HG03135 (cell line): ENCODE measurements around the gene PRSS8.
A peak's percentile ranks its signal among the peaks of the same experiment; 100 is the strongest.
"Not testable (repeated sequence)": the region's sequence is repeated elsewhere in the genome, so short reads cannot be mapped to it uniquely, and the experiment has no call there.

Experiments
- ATAC-seq: cut with Tn5 transposase; IDR thresholded peaks from one replicate; pipeline ENCODE4 v1.9.1; 2021; ENCODE audit warnings: mild to moderate bottlenecking, moderate library complexity; ENCODE audit not compliant: unreplicated experiment

Gene PRSS8

GRCh38 chr16:31145398-31145990 is 10.0 kb upstream of the PRSS8 start:
- no peak for ATAC-seq

DNA sequence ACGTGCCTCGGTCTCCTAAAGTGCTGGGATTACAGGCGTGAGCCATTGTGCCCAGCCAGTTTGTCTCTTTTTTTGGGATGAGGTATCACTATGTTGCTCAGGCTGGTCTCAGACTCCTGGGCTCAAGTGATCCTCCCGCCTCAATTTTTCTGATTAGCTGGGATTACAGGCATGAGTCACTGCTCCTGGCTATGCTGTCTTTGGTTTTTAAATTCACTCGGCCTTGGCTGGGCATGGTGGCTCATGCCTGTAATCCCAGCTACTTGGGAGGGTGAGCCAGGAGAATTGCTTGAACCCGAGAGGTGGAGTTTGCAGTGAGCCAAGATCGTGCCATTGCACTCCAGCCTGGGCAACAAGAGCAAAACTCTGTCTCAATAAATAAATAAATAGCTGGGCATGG is 8.9 kb upstream of the PRSS8 start:
- not testable (repeated sequence) for ATAC-seq

DNA sequence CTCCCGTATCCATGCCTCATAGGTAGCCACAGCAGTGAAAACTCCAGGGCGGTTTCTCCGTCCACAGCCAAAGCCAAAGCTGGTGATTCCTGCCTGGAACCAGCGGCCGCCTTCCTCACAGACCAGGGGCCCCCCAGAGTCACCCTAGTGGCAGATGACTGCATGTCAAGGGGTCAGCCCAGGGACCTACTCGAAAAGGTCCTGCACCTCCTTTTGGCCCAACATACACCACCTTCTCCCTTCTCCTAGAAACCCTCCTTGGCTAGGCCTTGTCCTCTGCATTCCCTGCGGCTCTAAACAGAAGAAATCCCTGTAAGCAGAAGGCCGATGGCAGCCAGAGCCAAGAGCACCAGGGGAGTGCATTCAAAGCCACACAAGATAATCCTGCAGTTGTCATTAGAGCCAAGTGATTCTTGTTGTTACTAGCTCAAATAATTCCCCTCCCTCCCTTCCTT is 8.2 kb upstream of the PRSS8 start:
- ATAC-seq: no peak

DNA sequence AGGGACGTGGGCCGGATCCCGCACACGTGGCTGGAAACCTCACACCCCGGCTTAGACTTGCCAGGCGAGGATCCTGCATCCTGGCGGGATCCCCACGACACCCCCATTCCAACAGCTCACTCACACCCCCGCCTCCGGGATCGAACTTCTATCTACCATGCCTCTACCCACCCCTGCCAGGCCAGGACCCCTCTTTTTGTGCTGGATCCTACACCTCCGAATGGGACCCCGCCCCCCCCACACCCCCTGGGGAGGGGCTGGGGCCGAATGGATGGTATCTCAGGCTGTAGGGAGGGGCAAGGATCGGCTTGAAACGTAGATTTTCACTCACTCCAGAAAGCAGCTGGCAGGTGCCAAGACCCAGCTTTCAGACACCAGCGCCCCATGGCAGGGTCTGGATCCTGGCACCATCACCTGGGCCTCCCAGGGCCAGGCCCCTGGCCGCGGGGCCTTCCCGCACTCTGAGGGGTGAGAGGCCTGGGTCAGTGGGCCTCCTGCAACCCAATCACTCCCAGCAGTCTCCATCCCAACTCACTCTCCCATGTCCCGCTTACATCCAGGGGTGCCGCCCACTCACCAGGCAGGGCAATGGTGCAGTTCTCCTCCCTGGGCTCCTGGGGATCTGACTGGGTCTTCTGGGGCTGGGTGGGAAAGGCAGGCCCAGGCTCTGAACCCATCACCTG is 7.6 kb upstream of the PRSS8 start:
- no peak for ATAC-seq

GRCh38 chr16:31142109-31143010 is 6.8 kb upstream of the PRSS8 start:
- peak; percentile 91 for ATAC-seq

DNA sequence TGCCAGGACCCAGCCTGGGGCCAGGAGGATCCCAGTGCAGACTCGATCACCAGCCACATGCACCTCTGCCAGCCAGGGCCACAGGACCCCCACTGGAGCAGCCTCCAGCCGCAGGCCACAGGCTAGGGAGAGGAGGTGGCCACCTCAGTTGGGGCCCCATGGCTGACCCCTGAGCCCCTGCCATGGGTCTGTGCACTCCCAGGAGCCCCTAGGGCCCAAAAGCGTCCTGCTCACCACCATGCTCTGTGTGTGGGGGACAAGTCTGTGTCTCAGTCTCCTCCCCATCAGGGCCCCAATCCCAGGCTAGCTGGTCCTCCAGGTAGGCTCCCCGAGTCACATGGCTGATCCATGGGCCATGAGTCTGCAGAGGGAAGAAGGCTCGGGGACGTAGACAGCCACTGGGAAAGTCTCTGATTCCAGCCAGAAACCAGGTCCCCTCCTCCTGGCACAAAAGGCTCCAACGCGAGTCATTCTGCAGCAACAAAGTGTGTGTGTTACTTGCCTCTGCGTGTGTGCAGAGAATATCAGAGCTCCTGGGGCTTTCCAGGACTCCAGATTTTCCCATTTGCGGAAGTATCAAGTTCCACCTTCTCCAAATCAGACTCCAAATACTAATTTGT is 6.1 kb upstream of the PRSS8 start:
- peak; percentile 3 for ATAC-seq

GRCh38 chr16:31141071-31141469 is 5.5 kb upstream of the PRSS8 start:
- ATAC-seq: not testable (repeated sequence)

GRCh38 chr16:31138621-31139578 is 3.4 kb upstream of the PRSS8 start:
- ATAC-seq: no peak

DNA sequence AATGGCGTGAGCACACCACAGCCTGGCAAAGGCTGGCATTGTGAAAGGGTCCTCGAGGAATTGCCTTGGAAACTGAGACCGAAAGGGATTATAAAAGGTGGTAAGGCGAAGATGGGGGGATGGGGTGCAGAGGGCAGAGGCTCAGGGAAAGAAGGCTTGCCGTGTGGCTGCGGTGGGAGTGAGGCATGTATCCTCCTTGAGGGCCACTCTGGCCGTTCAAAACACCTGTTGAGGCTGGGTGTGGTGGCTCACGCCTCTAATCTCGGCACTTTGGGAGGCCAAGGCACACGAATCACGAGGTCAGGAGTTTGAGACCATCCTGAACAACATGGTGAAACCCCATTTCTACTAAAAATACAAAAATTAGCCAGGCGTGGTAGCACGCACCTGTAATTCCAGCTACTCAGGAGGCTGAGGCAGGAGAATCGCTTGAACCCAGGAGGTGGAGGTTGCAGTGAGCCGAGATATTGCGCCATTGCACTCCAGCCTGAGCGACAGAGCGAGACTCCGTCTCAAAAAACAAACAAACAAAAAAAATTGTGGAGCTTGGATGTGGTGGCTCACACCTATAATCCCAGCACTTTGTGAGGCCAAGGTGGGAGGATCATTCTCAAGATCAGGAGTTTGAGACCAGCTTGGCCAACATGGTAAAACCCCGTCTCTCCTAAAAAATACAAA is 1.4 kb upstream of the PRSS8 start:
- not testable (repeated sequence) for ATAC-seq

DNA sequence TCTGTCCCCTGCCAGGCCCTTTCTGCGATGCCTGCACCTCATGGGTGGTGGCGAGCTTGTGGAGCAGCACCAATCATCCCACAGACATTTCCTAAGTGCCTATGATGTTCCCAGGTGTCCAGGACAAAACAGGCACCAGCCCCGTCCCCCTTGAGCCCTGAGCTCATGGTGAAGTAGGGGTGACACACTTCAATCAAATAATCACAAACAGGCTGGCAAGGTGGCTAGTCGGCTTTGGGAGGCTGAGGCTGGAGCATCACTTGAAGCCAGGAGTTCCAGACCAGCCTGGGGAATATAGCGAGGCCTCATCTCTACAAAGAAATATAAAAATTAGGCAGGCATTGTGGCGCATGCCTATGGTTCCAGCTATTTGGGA is 748 bp upstream of the PRSS8 start:
- no peak for ATAC-seq

DNA sequence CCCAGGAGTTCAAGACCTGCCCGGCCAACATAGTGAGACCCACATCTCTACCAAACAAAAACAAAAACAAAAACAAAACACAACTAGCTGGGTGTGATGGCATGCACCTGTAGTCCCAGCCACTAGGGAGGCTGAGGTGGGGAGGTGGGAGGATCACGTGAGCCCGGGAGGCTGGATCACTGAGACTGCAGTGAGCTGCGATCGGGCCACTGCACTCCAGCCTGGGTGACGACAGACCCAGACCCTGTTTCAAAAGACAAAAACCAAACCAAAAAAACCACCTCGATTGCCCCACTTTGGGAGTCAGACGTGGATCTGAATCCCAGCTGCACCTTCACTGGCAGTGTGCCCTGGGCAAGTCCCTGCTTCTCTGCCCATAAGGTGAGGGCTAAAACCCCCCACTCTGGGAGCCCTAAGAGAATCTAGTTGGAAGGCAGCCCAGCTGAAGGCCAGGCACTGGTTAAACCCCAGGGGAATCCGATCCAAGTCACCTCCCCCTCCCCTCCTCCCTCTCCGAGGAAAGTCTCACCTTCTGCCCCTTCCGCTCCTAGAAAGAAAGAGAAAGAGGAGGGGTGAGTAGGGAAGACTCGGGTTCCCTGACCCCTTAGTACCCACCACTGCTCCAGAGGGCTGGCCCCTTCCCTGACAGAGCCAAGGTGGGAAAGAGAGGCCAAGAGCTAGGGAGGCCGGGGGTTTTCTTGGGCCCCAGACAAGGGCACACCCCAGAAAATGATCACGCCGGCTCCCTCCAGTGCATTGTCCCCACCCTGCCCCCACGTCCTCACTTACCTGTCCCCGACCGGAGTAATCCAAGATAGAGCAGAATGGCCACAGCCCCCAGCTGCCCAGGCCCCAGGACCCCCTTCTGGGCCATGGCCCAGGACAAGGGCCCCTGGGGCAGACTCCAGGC is 647 bp downstream of the PRSS8 start:
- no peak for ATAC-seq

DNA sequence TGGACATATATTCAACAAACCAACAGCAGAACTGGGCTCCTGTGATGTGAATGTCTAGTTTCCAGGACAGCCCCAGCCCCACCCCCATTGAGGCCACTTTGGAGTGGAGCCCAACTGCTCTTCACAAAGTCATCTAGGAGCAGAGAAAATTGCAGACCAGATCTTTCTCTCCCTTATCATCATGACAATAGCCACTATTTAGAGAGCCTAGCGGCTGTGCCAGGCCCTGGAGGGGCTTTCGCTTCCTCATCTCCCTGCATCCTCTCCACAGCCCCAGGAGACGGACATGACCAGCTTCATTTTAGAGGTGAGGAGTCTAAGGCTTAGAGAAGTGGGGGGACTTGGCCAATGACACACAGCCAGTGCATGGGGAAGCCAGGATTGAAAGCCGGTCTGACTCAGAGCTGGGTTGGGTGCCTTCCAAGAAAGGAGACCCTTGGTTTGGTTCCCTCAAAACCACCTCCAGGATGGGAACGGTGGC is 1.4 kb downstream of the PRSS8 start:
- no peak for ATAC-seq

DNA sequence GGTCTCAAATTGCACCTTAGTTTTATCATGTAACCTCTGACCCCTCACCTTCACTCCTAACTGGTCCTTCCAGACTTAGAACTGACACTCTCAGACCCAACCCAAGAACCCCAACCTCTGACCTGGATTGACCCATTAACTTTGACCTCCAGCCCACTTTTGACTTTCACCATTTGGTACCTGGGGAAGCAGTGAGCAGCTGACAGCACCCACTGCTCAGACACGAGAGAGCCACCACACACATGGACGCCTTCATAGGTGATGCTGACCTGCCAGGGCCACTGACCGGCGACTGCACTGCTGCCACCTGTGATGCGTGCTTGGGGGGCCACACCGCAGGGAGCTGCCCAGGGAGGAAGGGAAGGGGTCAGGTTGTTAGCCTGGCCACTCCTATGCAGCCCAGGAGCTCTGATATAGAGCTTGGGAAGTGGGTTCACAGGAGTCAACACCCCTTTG is 2.5 kb downstream of the PRSS8 start:
- no peak for ATAC-seq

DNA sequence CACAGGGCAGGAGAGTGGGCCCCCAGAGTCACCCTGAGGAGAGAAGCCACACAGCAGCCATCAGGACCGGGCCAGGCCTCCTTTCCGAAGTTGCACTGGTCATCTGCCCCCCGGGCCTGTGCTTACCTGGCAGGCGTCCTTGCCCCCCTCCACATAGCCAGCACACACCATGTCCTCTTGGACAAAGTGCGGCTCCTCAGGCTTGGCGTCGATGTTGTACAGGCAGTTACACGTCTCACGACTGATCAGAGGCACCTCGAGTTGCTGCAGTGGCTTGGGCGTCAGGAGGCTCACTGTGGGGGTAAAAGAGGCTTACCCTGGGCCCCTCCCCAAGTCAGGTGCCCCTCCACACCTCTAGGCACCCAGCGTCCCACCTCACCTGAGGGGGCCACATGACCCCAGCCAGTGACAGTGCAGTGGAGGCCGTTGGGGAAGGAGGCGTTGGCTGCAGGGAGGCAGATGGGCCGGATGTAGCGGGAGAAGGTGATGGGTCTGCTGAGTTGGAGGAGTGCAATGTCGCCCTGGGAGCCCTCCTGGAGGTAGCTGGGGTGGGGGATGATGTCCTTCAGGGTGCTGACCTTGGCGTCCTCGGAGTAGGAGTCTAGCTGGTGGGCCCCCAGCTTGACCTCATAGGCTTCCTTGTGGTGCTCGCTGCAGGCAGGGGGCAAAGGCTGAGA is 3.1 kb downstream of the PRSS8 start:
- no peak for ATAC-seq

GRCh38 chr16:31131841-31132271 is 3.7 kb downstream of the PRSS8 start:
- no peak for ATAC-seq

- no peak for ATAC-seq
Observed at GRCh38 chr16:31131416-31131815, 4.1 kb downstream of the PRSS8 start.

- ATAC-seq: no peak
Observed at GRCh38 chr16:31130899-31131298, 4.6 kb downstream of the PRSS8 start.
